ENCODE results near the gene ITGB1. TPM values are rescaled to one million over a fixed set of nuclear protein-coding genes. Genes with fewer than 3 reads are reported as not detected.

The ITGB1 gene
- total RNA-seq, 1 experiment from 2014 or later, result 421 TPM

GRCh38 chr10:32893916-32894664 is 63.9 kb downstream of the ITGB1 start:
- BruUV-seq (replicated peaks), result no TSS peak
- H3K79me2 ChIP-seq (ENCODE audit: low read depth), result no peaks in the 10 kb centered on the region
- no peak for TF ChIP-seq EZH2 (IDR thresholded peaks at IDR 0.05; ENCODE audit: low read depth)
- TF ChIP-seq, protein P1, sequence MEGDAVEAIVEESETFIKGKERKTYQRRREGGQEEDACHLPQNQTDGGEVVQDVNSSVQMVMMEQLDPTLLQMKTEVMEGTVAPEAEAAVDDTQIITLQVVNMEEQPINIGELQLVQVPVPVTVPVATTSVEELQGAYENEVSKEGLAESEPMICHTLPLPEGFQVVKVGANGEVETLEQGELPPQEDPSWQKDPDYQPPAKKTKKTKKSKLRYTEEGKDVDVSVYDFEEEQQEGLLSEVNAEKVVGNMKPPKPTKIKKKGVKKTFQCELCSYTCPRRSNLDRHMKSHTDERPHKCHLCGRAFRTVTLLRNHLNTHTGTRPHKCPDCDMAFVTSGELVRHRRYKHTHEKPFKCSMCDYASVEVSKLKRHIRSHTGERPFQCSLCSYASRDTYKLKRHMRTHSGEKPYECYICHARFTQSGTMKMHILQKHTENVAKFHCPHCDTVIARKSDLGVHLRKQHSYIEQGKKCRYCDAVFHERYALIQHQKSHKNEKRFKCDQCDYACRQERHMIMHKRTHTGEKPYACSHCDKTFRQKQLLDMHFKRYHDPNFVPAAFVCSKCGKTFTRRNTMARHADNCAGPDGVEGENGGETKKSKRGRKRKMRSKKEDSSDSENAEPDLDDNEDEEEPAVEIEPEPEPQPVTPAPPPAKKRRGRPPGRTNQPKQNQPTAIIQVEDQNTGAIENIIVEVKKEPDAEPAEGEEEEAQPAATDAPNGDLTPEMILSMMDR (conservative IDR thresholded peaks at IDR 0.05), result no peak
- no peak overlapping the region for H3K27ac ChIP-seq
- intact Hi-C loops (cut with micrococcal nuclease; ENCODE audit: unreplicated experiment), result no loop called here
- H3K9me2 ChIP-seq (ENCODE audit: insufficient read depth), result no peaks in the 10 kb centered on the region
- H4K20me1 ChIP-seq (ENCODE audit: insufficient read depth), result no peaks in the 10 kb centered on the region
- no peaks in the 10 kb centered on the region for H3K27me3 ChIP-seq (ENCODE audit: insufficient read depth, low read depth)
- CTCF ChIA-PET, result no interaction called here
- no peaks in the 10 kb centered on the region for H3K9me3 ChIP-seq (ENCODE audit: insufficient read depth, low read depth)
- no peak overlapping the region for H3K4me2 ChIP-seq
- peaks cover 5% of the 10 kb centered on the region; the same call in 1 of the 2 replicates for H3F3A ChIP-seq (ENCODE audit: insufficient read depth, low read depth)
- no peak for DNase-seq
- no peaks in the 10 kb centered on the region for H3K4me1 ChIP-seq (replicated peaks; ENCODE audit: insufficient read depth)
- H2AFZ ChIP-seq, result no peak overlapping the region
- H3K4me3 ChIP-seq, result no peak overlapping the region
- POLR2A ChIA-PET (ENCODE audit: unreplicated experiment), result no interaction called here
- peaks cover 16% of the 10 kb centered on the region for H3K36me3 ChIP-seq (ENCODE audit: low read depth)

DNA sequence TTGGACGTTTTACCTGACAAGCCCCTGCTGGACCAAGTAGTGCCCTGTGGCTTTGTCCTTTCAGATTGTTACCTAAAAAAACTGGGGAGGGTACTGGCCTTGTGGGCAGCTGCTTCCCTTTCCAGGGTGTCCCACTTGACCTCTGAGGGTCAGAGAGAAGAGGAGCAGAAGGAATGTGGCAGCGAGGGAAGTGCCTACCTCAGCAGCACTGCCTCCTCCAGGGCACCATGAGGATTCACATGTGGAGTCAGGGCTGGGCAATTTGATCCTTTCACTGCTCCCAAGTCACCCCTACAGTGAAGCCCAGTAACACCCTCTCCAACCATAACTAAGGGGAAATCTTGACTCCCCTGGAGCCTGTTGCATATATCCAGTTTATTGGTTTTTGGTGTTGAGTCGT is 64.6 kb downstream of the ITGB1 start:
- no peak for DNase-seq
- Histone ChIP-seq H3K79me2 (ENCODE audit: low read depth) (no peaks in the 10 kb centered on the region), H3F3A (ENCODE audit: insufficient read depth, low read depth) (peaks cover 4% of the 10 kb centered on the region; the same call in 1 of the 2 replicates), H3K27me3 (ENCODE audit: insufficient read depth, low read depth) (no peaks in the 10 kb centered on the region), H2AFZ (no peak overlapping the region), H3K4me1 (replicated peaks; ENCODE audit: insufficient read depth) (no peaks in the 10 kb centered on the region), H3K9me3 (ENCODE audit: insufficient read depth, low read depth) (no peaks in the 10 kb centered on the region), H3K9me2 (ENCODE audit: insufficient read depth) (no peaks in the 10 kb centered on the region), H3K27ac (no peak overlapping the region), H3K4me3 (no peak overlapping the region), H3K4me2 (no peak overlapping the region), H4K20me1 (ENCODE audit: insufficient read depth) (no peaks in the 10 kb centered on the region), H3K36me3 (ENCODE audit: low read depth) (peaks cover 12% of the 10 kb centered on the region)
- intact Hi-C loops (cut with micrococcal nuclease; ENCODE audit: unreplicated experiment), result no loop called here
- no TSS peak for BruUV-seq (replicated peaks)
- ChIA-PET POLR2A (ENCODE audit: unreplicated experiment) (no interaction called here), CTCF (no interaction called here)
- TF ChIP-seq, protein P1 (conservative IDR thresholded peaks at IDR 0.05), result 0 out of 2 replicates have a peak, but pooled peaks have one; percentile 15
- no peak for TF ChIP-seq EZH2 (IDR thresholded peaks at IDR 0.05; ENCODE audit: low read depth)

DNA sequence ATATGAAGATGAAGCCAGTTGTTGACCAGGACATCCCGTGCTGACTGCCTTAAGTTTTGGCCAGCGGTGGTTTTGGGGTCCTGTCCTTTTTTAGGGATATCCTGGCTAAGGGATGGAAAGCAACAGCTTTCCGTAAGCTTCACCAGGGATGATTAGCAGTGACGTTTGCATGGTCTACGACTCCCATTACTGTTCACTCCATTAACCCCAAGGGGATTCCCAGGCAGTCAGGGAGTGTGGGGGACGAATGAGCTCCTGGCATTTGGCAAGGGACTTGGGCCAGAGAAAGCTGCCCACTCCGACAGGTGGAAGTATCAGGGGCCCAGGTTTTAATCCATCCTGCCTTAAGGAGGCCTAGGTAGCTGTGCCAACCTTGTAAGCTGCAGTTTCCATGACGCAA is 66.8 kb downstream of the ITGB1 start:
- Histone ChIP-seq H2AFZ (no peak overlapping the region), H3F3A (ENCODE audit: insufficient read depth, low read depth) (no peaks in the 10 kb centered on the region; the same call in 1 of the 2 replicates), H3K9me2 (ENCODE audit: insufficient read depth) (no peaks in the 10 kb centered on the region), H3K4me3 (no peak overlapping the region), H3K27me3 (ENCODE audit: insufficient read depth, low read depth) (no peaks in the 10 kb centered on the region), H3K9me3 (ENCODE audit: insufficient read depth, low read depth) (no peaks in the 10 kb centered on the region), H4K20me1 (ENCODE audit: insufficient read depth) (no peaks in the 10 kb centered on the region), H3K4me1 (replicated peaks; ENCODE audit: insufficient read depth) (no peaks in the 10 kb centered on the region), H3K36me3 (ENCODE audit: low read depth) (no peaks in the 10 kb centered on the region), H3K27ac (no peak overlapping the region), H3K79me2 (ENCODE audit: low read depth) (no peaks in the 10 kb centered on the region), H3K4me2 (no peak overlapping the region)
- POLR2A ChIA-PET (ENCODE audit: unreplicated experiment), result interaction anchor here (0.6 kb wide), 1 partner anchor 48 kb away, joined by 3 read pairs; no protein-coding TSS in a partner anchor
- DNase-seq, result no peak
- intact Hi-C loops (cut with micrococcal nuclease; ENCODE audit: unreplicated experiment), result no loop called here
- no peak for TF ChIP-seq EZH2 (IDR thresholded peaks at IDR 0.05; ENCODE audit: low read depth)
- TF ChIP-seq, protein P1 (conservative IDR thresholded peaks at IDR 0.05), result no peak
- no TSS peak for BruUV-seq (replicated peaks)
- CTCF ChIA-PET, result no interaction called here
